Fibroblast of gingiva (primary cell): ENCODE data around the gene SEC24C.
"Not testable (repeated sequence)": the region's sequence is repeated elsewhere in the genome, so short reads cannot be mapped to it uniquely, and the experiment has no call there.

Source experiments
- DNase-seq: peaks from one replicate; pipeline ENCODE4 v3.0.0-alpha.2; 2011; ENCODE audit warnings: low read depth

The SEC24C gene

GRCh38 chr10:73732426-73732825 is 11.7 kb upstream of the SEC24C start:
- no peak for DNase-seq

GRCh38 chr10:73732931-73733623 is 11.1 kb upstream of the SEC24C start:
- DNase-seq = no peak

GRCh38 chr10:73734028-73734720 is 10.0 kb upstream of the SEC24C start:
- no peak for DNase-seq

GRCh38 chr10:73734796-73735305 is 9.3 kb upstream of the SEC24C start:
- no peak for DNase-seq

GRCh38 chr10:73740501-73741254 is 3.5 kb upstream of the SEC24C start:
- not testable (repeated sequence) for DNase-seq

- no peak for DNase-seq
Measured at GRCh38 chr10:73742454-73742734, 1.8 kb upstream of the SEC24C start.

GRCh38 chr10:73743327-73743904 is 756 bp upstream of the SEC24C start:
- no peak for DNase-seq

GRCh38 chr10:73744664-73744975 is 448 bp downstream of the SEC24C start:
- peak; percentile 47 for DNase-seq

GRCh38 chr10:73746721-73747120 is 2.5 kb downstream of the SEC24C start:
- no peak for DNase-seq

- no peak for DNase-seq
Measured at GRCh38 chr10:73750819-73751218, 6.6 kb downstream of the SEC24C start.

GRCh38 chr10:73756183-73756582 is 12.0 kb downstream of the SEC24C start:
- no peak for DNase-seq

- DNase-seq = no peak
Measured at GRCh38 chr10:73758704-73759511, 14.7 kb downstream of the SEC24C start.

- no peak for DNase-seq
Measured at GRCh38 chr10:73759512-73760115, 15.4 kb downstream of the SEC24C start.

- no peak for DNase-seq
Measured at GRCh38 chr10:73761781-73762180, 17.6 kb downstream of the SEC24C start.

GRCh38 chr10:73762915-73763314 is 18.7 kb downstream of the SEC24C start:
- no peak for DNase-seq

- no peak for DNase-seq
Measured at GRCh38 chr10:73763343-73763742, 19.2 kb downstream of the SEC24C start.

GRCh38 chr10:73765066-73765465 is 20.9 kb downstream of the SEC24C start:
- no peak for DNase-seq

GRCh38 chr10:73768881-73769280 is 24.7 kb downstream of the SEC24C start:
- DNase-seq = no peak

- no peak for DNase-seq
Measured at GRCh38 chr10:73769396-73769795, 25.2 kb downstream of the SEC24C start.

GRCh38 chr10:73771722-73772280 is 27.6 kb downstream of the SEC24C start:
- DNase-seq = peak; percentile 12
